HFF-Myc (cell line): ENCODE data around the gene PCOLCE2.
A peak's percentile ranks its signal among the peaks of the same experiment; 100 is the strongest.

Experiments
- DNase-seq: peaks from one replicate; pipeline ENCODE4 v3.0.0-alpha.2; 2011; ENCODE audit warnings: low read depth; ENCODE audit errors: extremely low read depth
- H3K4me3 ChIP-seq: replicated peaks from 2 replicates; pipeline ENCODE4 v1.5.1; 2011; ENCODE audit warnings: low read depth, mild to moderate bottlenecking, control low read depth, low read length
- CTCF ChIP-seq: IDR thresholded peaks from 2 replicates; pipeline ENCODE4 v1.5.1; 2012; ENCODE audit warnings: mild to moderate bottlenecking, low read depth, low read length, control low read depth; ENCODE audit errors: missing control alignments

Gene PCOLCE2

GRCh38 chr3:142888481-142889211 lies at the start of gene PCOLCE2:
TSS of gene PCOLCE2 (minus strand) at chr3:142889083. CDS start at chr3:142888896, 187 bp downstream.
- DNase-seq: no peak
- TF ChIP-seq CTCF: no peak
- peak within 1 kb of the TSS; percentile 43 for H3K4me3 ChIP-seq

DNA sequence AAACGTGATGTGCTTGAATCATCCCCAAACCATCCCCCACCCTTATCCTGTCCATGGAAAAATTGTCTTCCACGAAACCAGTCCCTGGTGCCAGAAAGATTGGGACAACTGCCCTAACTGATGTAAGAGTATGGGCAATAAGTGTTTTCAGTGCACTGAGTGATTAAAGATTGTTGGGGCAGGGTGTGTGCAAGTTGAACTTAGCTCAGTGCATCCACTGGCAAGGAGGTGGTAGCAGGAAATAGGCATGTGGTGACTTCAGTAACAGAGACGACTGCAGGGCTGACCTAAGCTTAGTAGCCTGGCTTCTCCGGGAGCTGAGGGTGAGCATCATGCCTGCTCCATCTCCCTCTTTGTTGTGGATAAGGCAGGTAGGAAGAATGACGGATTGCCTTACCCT lies 47.1 kb upstream of the PCOLCE2 start:
- TF ChIP-seq CTCF: no peak
- no peak for DNase-seq
- no peak overlapping the region for H3K4me3 ChIP-seq

- TF ChIP-seq CTCF: no peak
- H3K4me3 ChIP-seq: no peak overlapping the region
- DNase-seq: no peak
Measured at GRCh38 chr3:142934887-142935269, 46.0 kb upstream of the PCOLCE2 start.

DNA sequence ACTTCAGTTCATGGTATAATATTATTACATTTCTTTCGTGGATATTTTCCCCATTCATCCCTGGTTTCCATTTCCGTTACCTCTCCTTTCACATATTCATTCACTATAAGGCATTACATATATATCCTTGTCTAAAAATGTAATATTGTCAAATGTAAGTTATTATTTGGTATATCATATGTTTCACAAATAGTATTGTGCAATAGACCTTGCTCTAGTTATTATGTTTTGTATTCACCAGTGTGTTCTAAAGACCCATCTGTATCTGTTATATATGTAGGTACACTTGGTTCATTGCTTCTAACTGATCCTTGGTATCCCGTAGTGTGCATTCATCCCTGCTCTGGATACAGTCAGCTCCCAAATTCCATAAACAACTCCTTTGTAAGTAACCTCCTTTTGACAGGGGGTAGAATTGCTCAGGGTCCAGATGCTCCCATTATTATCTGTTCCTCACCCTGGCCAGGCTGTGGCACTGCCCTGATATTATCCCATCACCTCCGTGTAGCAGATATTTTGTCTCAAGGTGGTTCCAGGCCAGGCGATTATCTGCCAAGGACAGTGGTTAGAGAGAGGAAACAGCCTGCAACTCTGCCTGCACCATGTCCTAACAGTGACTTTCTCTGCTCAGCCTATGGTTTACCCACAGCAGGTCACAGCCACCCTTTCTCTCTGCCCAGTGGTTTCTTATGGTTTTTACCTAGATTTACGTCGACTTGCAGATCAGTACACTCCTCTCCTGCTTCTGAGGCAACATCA lies 45.4 kb upstream of the PCOLCE2 start:
- DNase-seq: no peak
- no peak overlapping the region for H3K4me3 ChIP-seq
- no peak for TF ChIP-seq CTCF

- H3K4me3 ChIP-seq: no peak overlapping the region
- DNase-seq: no peak
- no peak for TF ChIP-seq CTCF
Measured at GRCh38 chr3:142931222-142931621, 42.3 kb upstream of the PCOLCE2 start.

- DNase-seq: no peak
- no peak overlapping the region for H3K4me3 ChIP-seq
- TF ChIP-seq CTCF: no peak
Measured at GRCh38 chr3:142930463-142930862, 41.6 kb upstream of the PCOLCE2 start.
